Body of pancreas (tissue), 4 donors: Measurements from ENCODE around the gene SPATS2. TPM values are rescaled to one million over a fixed set of nuclear protein-coding genes. Genes with fewer than 3 reads are reported as not detected.

ENCODE experiments used
- ATAC-seq: fragments of 150-250 bp; one replicate; pipeline ENCODE4 v1.9.1; 2016
- DNase-seq, 4 donors: peaks; one replicate each; pipeline ENCODE4 v3.0.0-alpha.2; 2019
- H3K27ac ChIP-seq, 4 donors: fragments of 200-600 bp; sonication (generic); 1 replicate in 3 of 4; 2 replicates in 1 of 4; pipeline versions ENCODE4 v1.5.1 to v1.6.1; 2016 to 2019; ENCODE audit warnings: mild to moderate bottlenecking in 1 of 4, mixed read lengths in 1 of 4, moderate library complexity in 1 of 4
- H3K27me3 ChIP-seq, 2 donors: fragments of 200-600 bp; sonication (generic); one replicate each; pipeline ENCODE4 v1.6.0; 2016; ENCODE audit warnings: mild to moderate bottlenecking in 1 of 2
- H3K36me3 ChIP-seq, 2 donors: fragments of 200-600 bp; sonication (generic); replicated peaks in 1 of 2; 2 replicates each; pipeline ENCODE4 v1.5.1; 2016; ENCODE audit warnings: low read depth in 2 of 2; ENCODE audit not compliant: insufficient read depth in 1 of 2
- H3K4me1 ChIP-seq: fragments of 200-600 bp; sonication (generic); one replicate; pipeline ENCODE4 v1.6.0; 2016
- H3K4me3 ChIP-seq, 2 donors: fragments of 200-600 bp; sonication (generic); 1 replicate in 1 of 2; 2 replicates in 1 of 2; pipeline ENCODE4 v1.5.1; 2016 to 2019
- H3K9me3 ChIP-seq, 3 donors: fragments of 200-600 bp; sonication (generic); 1 replicate in 2 of 3; 2 replicates in 1 of 3; pipeline ENCODE4 v1.5.1; 2016
- CTCF ChIP-seq, 7 experiments: fragments of 450-650 bp in 4 of 7; fragments of 200-600 bp in 3 of 7; sonication (generic) in 3 of 7; IDR thresholded peaks; one replicate each; pipeline ENCODE4 v1.5.1; 2016 to 2019; ENCODE audit warnings: antibody characterized with exemption in 7 of 7
- POLR2A ChIP-seq, 3 donors: fragments of 450-650 bp; IDR thresholded peaks; one replicate each; pipeline ENCODE4 v1.6.1; 2016; ENCODE audit warnings: antibody characterized with exemption in 3 of 3, mild to moderate bottlenecking in 2 of 3
- WGBS, 2 donors: methylation state at CpG; one replicate each; pipeline ENCODE4 v1.1.5; 2017; 5-methylcytosine and 5-hydroxymethylcytosine counted together
- intact Hi-C: fragments of 100-400 bp; cut with DNase I; formaldehyde crosslinking; loops from one replicate; pipeline ENCODE4 v1.15.1; 2023
- total RNA-seq, 2 donors: library from RNA; depleted of rRNA; stranded (reverse); fragments of >200 nt; gene quantifications; one replicate each; pipeline ENCODE4 v1.1.0, GENCODE V29; 2016

Gene SPATS2
- total RNA-seq, 2 donors from 2014 or later = 10.9 to 17.5 TPM

- ATAC-seq = no peak
Measured at GRCh38 chr12:49535921-49536525, 168.8 kb downstream of the SPATS2 start.

GRCh38 chr12:49536526-49537071 lies 169.3 kb downstream of the SPATS2 start:
- Histone ChIP-seq H3K4me3 (no peak overlapping the region), H3K36me3 (no peaks in the 10 kb centered on the region), H3K4me1 (peaks cover 20% of the 10 kb centered on the region), H3K27me3 (no peaks in the 10 kb centered on the region), H3K9me3 (no peaks in the 10 kb centered on the region), H3K27ac (no peak overlapping the region)
- no peak for DNase-seq
- 57 to 58% methylated on average over 3 of the region's 3 CpGs for WGBS, 2 donors
- intact Hi-C loops = no loop called here
- TF ChIP-seq POLR2A (IDR thresholded peaks at IDR 0.05) (no peak), CTCF (IDR thresholded peaks at IDR 0.05) (no peak)
- ATAC-seq = no peak

More at GRCh38 chr12:49535921-49536525, 168.8 kb downstream of the SPATS2 start:
- no peak for DNase-seq
- Histone ChIP-seq H3K4me3 (no peak overlapping the region), H3K27me3 (no peaks in the 10 kb centered on the region), H3K36me3 (no peaks in the 10 kb centered on the region), H3K27ac (no peak overlapping the region), H3K9me3 (no peaks in the 10 kb centered on the region), H3K4me1 (peaks cover 20% of the 10 kb centered on the region)
- WGBS, 2 donors = 71 to 88% methylated on average over 6 of the region's 6 CpGs
- intact Hi-C loops = no loop called here
- TF ChIP-seq CTCF (IDR thresholded peaks at IDR 0.05) = no peak

- no peaks in the 10 kb centered on the region for H3K27me3 ChIP-seq
Measured at GRCh38 chr12:49537231-49537751, 170.0 kb downstream of the SPATS2 start.

GRCh38 chr12:49537752-49538509 lies 170.7 kb downstream of the SPATS2 start:
- intact Hi-C loops = no loop called here
- H3K36me3 ChIP-seq = no peaks in the 10 kb centered on the region
- TF ChIP-seq POLR2A (IDR thresholded peaks at IDR 0.05) = no peak
- peak in 1 of 7 experiments; percentile 2 for TF ChIP-seq CTCF (IDR thresholded peaks at IDR 0.05)
- no peaks in the 10 kb centered on the region for H3K27me3 ChIP-seq
- H3K4me3 ChIP-seq = peak overlapping the region; percentile 33 to 39
- no peaks in the 10 kb centered on the region for H3K9me3 ChIP-seq
- H3K4me1 ChIP-seq = peaks cover 20% of the 10 kb centered on the region
- DNase-seq = peak in 1 of 4 donors; percentile 36
- H3K27ac ChIP-seq = no peak overlapping the region
- ATAC-seq = peak; percentile 37
- 1 to 4% methylated on average over 4 to 61 of the region's 61 CpGs for WGBS, 2 donors

More at GRCh38 chr12:49537231-49537751, 170.0 kb downstream of the SPATS2 start:
- Histone ChIP-seq H3K27ac (no peak overlapping the region), H3K9me3 (no peaks in the 10 kb centered on the region), H3K4me3 (peak overlapping the region in 1 of 2 donors; percentile 39), H3K4me1 (peaks cover 20% of the 10 kb centered on the region), H3K36me3 (no peaks in the 10 kb centered on the region)
- no peak for TF ChIP-seq CTCF (IDR thresholded peaks at IDR 0.05)
- no peak for TF ChIP-seq POLR2A (IDR thresholded peaks at IDR 0.05)
- DNase-seq = peak in 1 of 4 donors; percentile 37
- intact Hi-C loops = no loop called here
- no peak for ATAC-seq
- WGBS, 2 donors = 32 to 33% methylated on average over 9 to 13 of the region's 13 CpGs
